SK-N-SH (cell line): Measurements from ENCODE around the gene PCDHGC4.

Experiments
- EP300 ChIP-seq, 2 experiments: IDR thresholded peaks; 2 replicates each; pipeline versions ENCODE4 v1.4.0 to v1.6.1; 2012; ENCODE audit warnings: borderline replicate concordance in 1 of 2, low read depth in 1 of 2, low read length in 1 of 2
- FOXM1 ChIP-seq: IDR thresholded peaks from 2 replicates; pipeline ENCODE4 v1.4.0; 2012; ENCODE audit warnings: low read depth, mild to moderate bottlenecking
- JUND ChIP-seq: IDR thresholded peaks from 2 replicates; pipeline ENCODE4 v1.4.0; 2012
- TF ChIP-seq, protein P1 (sequence below): fragments of 200-600 bp; sonication (generic); IDR thresholded peaks from 2 replicates; pipeline ENCODE4 v1.6.1; 2017; ENCODE audit warnings: antibody characterized with exemption, mild to moderate bottlenecking, moderate library complexity
- TF ChIP-seq, protein P2 (sequence below): fragments of 150-350 bp; IDR thresholded peaks from 2 replicates; pipeline ENCODE4 v1.6.1; 2017; ENCODE audit warnings: antibody characterized with exemption, low read length, low read depth, borderline replicate concordance

DNA sequence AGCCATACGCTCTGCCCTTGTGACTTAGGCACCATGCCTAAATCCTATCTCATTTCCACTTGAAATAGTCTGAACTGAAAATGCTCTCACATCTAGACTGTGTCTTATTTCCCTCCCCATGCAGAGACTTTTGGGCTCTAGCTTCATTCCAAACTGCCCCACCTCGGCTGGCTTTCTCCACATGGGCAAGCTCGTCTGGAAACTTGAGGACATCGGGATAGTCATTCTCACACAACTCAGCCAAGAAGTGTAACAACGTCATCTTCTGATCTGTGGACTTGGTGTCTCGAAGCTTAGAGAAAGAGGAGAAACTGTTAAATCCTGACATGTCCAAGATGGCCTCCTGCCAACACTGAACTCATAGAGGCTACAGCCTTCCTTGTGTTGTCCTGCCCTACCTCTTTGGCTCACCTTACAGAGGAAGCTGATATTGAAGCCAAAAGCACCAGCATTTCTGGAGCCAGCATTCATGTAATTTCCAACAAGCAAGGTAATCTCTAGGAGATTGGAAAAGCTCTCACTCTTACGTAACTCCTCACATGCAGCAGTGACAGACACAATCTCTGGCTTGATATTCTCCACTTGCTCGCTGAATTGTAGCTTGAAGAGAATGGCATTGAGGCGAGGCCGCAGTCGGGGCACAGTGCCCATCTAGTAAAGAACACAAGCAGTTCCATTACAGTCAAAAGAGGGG lies 43.6 kb downstream of the PCDHGC4 start:
- no peak for TF ChIP-seq FOXM1
- TF ChIP-seq, protein P1, sequence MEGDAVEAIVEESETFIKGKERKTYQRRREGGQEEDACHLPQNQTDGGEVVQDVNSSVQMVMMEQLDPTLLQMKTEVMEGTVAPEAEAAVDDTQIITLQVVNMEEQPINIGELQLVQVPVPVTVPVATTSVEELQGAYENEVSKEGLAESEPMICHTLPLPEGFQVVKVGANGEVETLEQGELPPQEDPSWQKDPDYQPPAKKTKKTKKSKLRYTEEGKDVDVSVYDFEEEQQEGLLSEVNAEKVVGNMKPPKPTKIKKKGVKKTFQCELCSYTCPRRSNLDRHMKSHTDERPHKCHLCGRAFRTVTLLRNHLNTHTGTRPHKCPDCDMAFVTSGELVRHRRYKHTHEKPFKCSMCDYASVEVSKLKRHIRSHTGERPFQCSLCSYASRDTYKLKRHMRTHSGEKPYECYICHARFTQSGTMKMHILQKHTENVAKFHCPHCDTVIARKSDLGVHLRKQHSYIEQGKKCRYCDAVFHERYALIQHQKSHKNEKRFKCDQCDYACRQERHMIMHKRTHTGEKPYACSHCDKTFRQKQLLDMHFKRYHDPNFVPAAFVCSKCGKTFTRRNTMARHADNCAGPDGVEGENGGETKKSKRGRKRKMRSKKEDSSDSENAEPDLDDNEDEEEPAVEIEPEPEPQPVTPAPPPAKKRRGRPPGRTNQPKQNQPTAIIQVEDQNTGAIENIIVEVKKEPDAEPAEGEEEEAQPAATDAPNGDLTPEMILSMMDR, result no peak
- TF ChIP-seq, protein P2, sequence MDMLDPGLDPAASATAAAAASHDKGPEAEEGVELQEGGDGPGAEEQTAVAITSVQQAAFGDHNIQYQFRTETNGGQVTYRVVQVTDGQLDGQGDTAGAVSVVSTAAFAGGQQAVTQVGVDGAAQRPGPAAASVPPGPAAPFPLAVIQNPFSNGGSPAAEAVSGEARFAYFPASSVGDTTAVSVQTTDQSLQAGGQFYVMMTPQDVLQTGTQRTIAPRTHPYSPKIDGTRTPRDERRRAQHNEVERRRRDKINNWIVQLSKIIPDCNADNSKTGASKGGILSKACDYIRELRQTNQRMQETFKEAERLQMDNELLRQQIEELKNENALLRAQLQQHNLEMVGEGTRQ, result no peak
- TF ChIP-seq EP300 (IDR thresholded peaks at IDR 0.05; ENCODE audit: borderline replicate concordance in 1 of 2, low read depth in 1 of 2, low read length in 1 of 2), result no peak
- no peak for TF ChIP-seq JUND
